ENCODE measurements around the gene SLC16A12. TPM values are rescaled to one million over a fixed set of nuclear protein-coding genes. Genes with fewer than 3 reads are reported as not detected.

Gene SLC16A12
- polyA plus RNA-seq, 1 donor (not counting 4 experiments of a cell fraction or from before 2014, with no cell fraction given): 0.10 TPM

- H3K27ac ChIP-seq (ENCODE audit: control insufficient read depth, insufficient read depth, low read length): no peak overlapping the region
- H3K36me3 ChIP-seq (ENCODE audit: control insufficient read depth in 2 of 2, extremely low read depth in 1 of 2, insufficient read depth in 2 of 2, low read length in 2 of 2): peaks cover 0 to 12% of the 10 kb centered on the region in 2 experiments
- no peak overlapping the region for H3K9ac ChIP-seq (ENCODE audit: control insufficient read depth, extremely low read depth, insufficient read depth, low read length)
- no peaks in the 10 kb centered on the region for H3K79me2 ChIP-seq (ENCODE audit: control insufficient read depth, insufficient read depth, low read length)
- no peaks in the 10 kb centered on the region for H3K27me3 ChIP-seq (ENCODE audit: control insufficient read depth, extremely low read depth, insufficient read depth, low read length)
- TF ChIP-seq EZH2 (IDR thresholded peaks at IDR 0.05; ENCODE audit: low read length) (no peak), CTCF (optimal IDR thresholded peaks at IDR 0.05 in 1 of 3, IDR thresholded peaks at IDR 0.05 in 1 of 3, conservative IDR thresholded peaks at IDR 0.05 in 1 of 3; ENCODE audit: extremely low read depth in 1 of 3, insufficient read depth in 2 of 3, low read length in 3 of 3) (no peak)
- no peaks in the 10 kb centered on the region for H3K9me3 ChIP-seq (ENCODE audit: control insufficient read depth, low read depth, low read length)
- H3K4me1 ChIP-seq (ENCODE audit: control insufficient read depth, extremely low read depth, insufficient read depth, low read length): no peaks in the 10 kb centered on the region
- no peaks in the 10 kb centered on the region for H4K20me1 ChIP-seq (ENCODE audit: control insufficient read depth, extremely low read depth, insufficient read depth, low read length)
- FAIRE-seq: no peak
- H3K4me2 ChIP-seq (ENCODE audit: control insufficient read depth, extremely low read depth, insufficient read depth, low read depth, low read length): no peak overlapping the region
- no peak overlapping the region for H3K4me3 ChIP-seq (ENCODE audit: control insufficient read depth in 2 of 3, extremely low read depth in 1 of 3, insufficient read depth in 2 of 3, low read depth in 1 of 3, low read length in 3 of 3)
- no peak for DNase-seq (ENCODE audit: low read depth, low spot score)
- H3K9me1 ChIP-seq (ENCODE audit: control insufficient read depth, extremely low read depth, insufficient read depth, low read length): no peaks in the 10 kb centered on the region
- dilution Hi-C loops (cut with MboI; ENCODE audit: extremely low pct_ligation_motif_present, low sequenced_read_pairs): no loop called here
- H2AFZ ChIP-seq (ENCODE audit: control insufficient read depth, low read length): no peak overlapping the region
Observed at GRCh38 chr10:89404104-89405047, 131.0 kb downstream of the SLC16A12 start.

GRCh38 chr10:89403043-89403442 lies 132.4 kb downstream of the SLC16A12 start:
- no peak for DNase-seq (ENCODE audit: low read depth, low spot score)
- no peak for FAIRE-seq
- H3K9ac ChIP-seq (ENCODE audit: control insufficient read depth, extremely low read depth, insufficient read depth, low read length): no peak overlapping the region
- no peaks in the 10 kb centered on the region for H3K9me1 ChIP-seq (ENCODE audit: control insufficient read depth, extremely low read depth, insufficient read depth, low read length)
- no peaks in the 10 kb centered on the region for H4K20me1 ChIP-seq (ENCODE audit: control insufficient read depth, extremely low read depth, insufficient read depth, low read length)
- no peak for TF ChIP-seq EZH2 (IDR thresholded peaks at IDR 0.05; ENCODE audit: low read length)
- TF ChIP-seq CTCF (optimal IDR thresholded peaks at IDR 0.05 in 1 of 3, IDR thresholded peaks at IDR 0.05 in 1 of 3, conservative IDR thresholded peaks at IDR 0.05 in 1 of 3; ENCODE audit: extremely low read depth in 1 of 3, insufficient read depth in 2 of 3, low read length in 3 of 3): no peak
- no peaks in the 10 kb centered on the region for H3K79me2 ChIP-seq (ENCODE audit: control insufficient read depth, insufficient read depth, low read length)
- no peak overlapping the region for H2AFZ ChIP-seq (ENCODE audit: control insufficient read depth, low read length)
- no peaks in the 10 kb centered on the region for H3K9me3 ChIP-seq (ENCODE audit: control insufficient read depth, low read depth, low read length)
- dilution Hi-C loops (cut with MboI; ENCODE audit: extremely low pct_ligation_motif_present, low sequenced_read_pairs): no loop called here
- H3K27ac ChIP-seq (ENCODE audit: control insufficient read depth, insufficient read depth, low read length): no peak overlapping the region
- no peaks in the 10 kb centered on the region for H3K4me1 ChIP-seq (ENCODE audit: control insufficient read depth, extremely low read depth, insufficient read depth, low read length)
- no peak overlapping the region for H3K4me2 ChIP-seq (ENCODE audit: control insufficient read depth, extremely low read depth, insufficient read depth, low read depth, low read length)
- no peaks in the 10 kb centered on the region for H3K27me3 ChIP-seq (ENCODE audit: control insufficient read depth, extremely low read depth, insufficient read depth, low read length)
- H3K4me3 ChIP-seq (ENCODE audit: control insufficient read depth in 2 of 3, extremely low read depth in 1 of 3, insufficient read depth in 2 of 3, low read depth in 1 of 3, low read length in 3 of 3): no peak overlapping the region
- H3K36me3 ChIP-seq (ENCODE audit: control insufficient read depth in 2 of 2, extremely low read depth in 1 of 2, insufficient read depth in 2 of 2, low read length in 2 of 2): peaks cover 0 to 12% of the 10 kb centered on the region in 2 experiments

Measured in keratinocyte (primary cell).